GM21717 (cell line): ENCODE data around the gene GALNT17.

ENCODE experiments used
- ATAC-seq: cut with Tn5 transposase; IDR thresholded peaks from one replicate; pipeline ENCODE4 v1.9.1; 2021; ENCODE audit warnings: mild to moderate bottlenecking, moderate library complexity; ENCODE audit not compliant: unreplicated experiment

The GALNT17 gene

GRCh38 chr7:71278257-71278656 is 146.3 kb downstream of the GALNT17 start:
- ATAC-seq: no peak

GRCh38 chr7:71281261-71281660 is 149.3 kb downstream of the GALNT17 start:
- no peak for ATAC-seq

- ATAC-seq: no peak
Observed at GRCh38 chr7:71283802-71284201, 151.9 kb downstream of the GALNT17 start.

GRCh38 chr7:71285571-71286145 is 153.7 kb downstream of the GALNT17 start:
- ATAC-seq: no peak

GRCh38 chr7:71286336-71286735 is 154.4 kb downstream of the GALNT17 start:
- no peak for ATAC-seq

GRCh38 chr7:71286924-71287323 is 155.0 kb downstream of the GALNT17 start:
- ATAC-seq: no peak

GRCh38 chr7:71290452-71290851 is 158.5 kb downstream of the GALNT17 start:
- ATAC-seq: no peak

GRCh38 chr7:71298378-71298777 is 166.4 kb downstream of the GALNT17 start:
- no peak for ATAC-seq

GRCh38 chr7:71300086-71300485 is 168.1 kb downstream of the GALNT17 start:
- ATAC-seq: no peak

- ATAC-seq: no peak
Observed at GRCh38 chr7:71300603-71301002, 168.7 kb downstream of the GALNT17 start.

GRCh38 chr7:71301167-71301566 is 169.2 kb downstream of the GALNT17 start:
- ATAC-seq: no peak

GRCh38 chr7:71303566-71303965 is 171.6 kb downstream of the GALNT17 start:
- ATAC-seq: no peak

GRCh38 chr7:71308096-71308495 is 176.2 kb downstream of the GALNT17 start:
- no peak for ATAC-seq

GRCh38 chr7:71311576-71311975 is 179.6 kb downstream of the GALNT17 start:
- ATAC-seq: no peak

- ATAC-seq: no peak
Observed at GRCh38 chr7:71312755-71313490, 181.0 kb downstream of the GALNT17 start.

GRCh38 chr7:71313553-71313952 is 181.6 kb downstream of the GALNT17 start:
- ATAC-seq: no peak

GRCh38 chr7:71320916-71321315 is 189.0 kb downstream of the GALNT17 start:
- no peak for ATAC-seq

- no peak for ATAC-seq
Observed at GRCh38 chr7:71322201-71322600, 190.3 kb downstream of the GALNT17 start.

GRCh38 chr7:71323726-71324125 is 191.8 kb downstream of the GALNT17 start:
- no peak for ATAC-seq

- ATAC-seq: no peak
Observed at GRCh38 chr7:71325151-71325550, 193.2 kb downstream of the GALNT17 start.

- ATAC-seq: no peak
Observed at GRCh38 chr7:71326595-71326994, 194.7 kb downstream of the GALNT17 start.

- no peak for ATAC-seq
Observed at GRCh38 chr7:71327946-71328345, 196.0 kb downstream of the GALNT17 start.
